ENCODE data around the gene TARBP2.
"Not testable (repeated sequence)": the region's sequence is repeated elsewhere in the genome, so short reads cannot be mapped to it uniquely, and the experiment has no call there.

TARBP2 gene

DNA sequence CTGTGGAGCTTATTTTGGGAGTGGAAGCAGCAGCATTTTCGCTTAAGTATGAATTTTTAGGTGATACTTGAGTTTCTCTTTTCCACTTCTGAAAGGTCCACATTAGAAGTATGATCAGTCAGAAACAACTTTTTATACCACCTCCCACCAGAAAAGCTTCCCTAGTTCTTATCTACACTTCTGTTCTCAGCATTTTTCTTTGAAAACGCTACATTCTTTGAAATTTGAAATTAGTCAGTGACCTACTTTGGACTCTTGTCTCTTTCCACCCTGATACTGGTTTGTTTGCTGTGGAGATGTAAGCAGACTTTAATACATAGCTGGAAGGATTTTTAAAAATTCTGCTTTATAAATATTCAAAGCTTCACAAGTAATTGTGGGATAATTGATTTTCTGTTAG, 27.0 kb upstream of the TARBP2 start:
- no peak overlapping the region for H3K4me3 ChIP-seq (ENCODE audit: low read length)
- DNase-seq (ENCODE audit: low read depth): no peak
- TF ChIP-seq CTCF (conservative IDR thresholded peaks at IDR 0.05; ENCODE audit: low read depth, low read length): no peak

DNA sequence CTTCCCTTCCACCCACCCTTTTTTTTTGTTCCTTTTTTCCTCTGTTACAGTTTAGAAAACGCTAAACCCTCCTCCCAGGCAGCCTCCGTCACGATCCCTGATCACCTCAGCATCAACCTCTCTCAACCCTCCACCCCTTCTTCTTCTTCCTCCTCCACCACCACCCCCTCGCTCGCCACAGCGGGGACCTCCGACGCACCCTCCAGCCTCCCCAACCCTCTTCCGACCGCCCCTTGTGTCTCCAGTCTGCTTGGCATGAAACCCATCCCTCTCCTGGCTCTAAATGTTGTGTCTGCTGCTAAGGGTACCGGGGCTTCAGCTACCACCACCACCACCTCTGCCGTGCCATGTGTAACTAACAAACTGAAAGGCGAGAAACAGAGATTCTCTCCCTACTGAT, 26.3 kb upstream of the TARBP2 start:
- H3K4me3 ChIP-seq (ENCODE audit: low read length): no peak overlapping the region
- no peak for DNase-seq (ENCODE audit: low read depth)
- TF ChIP-seq CTCF (conservative IDR thresholded peaks at IDR 0.05; ENCODE audit: low read depth, low read length): no peak

GRCh38 chr12:53476769-53477209, 24.3 kb upstream of the TARBP2 start:
- DNase-seq (ENCODE audit: low read depth): no peak
- no peak overlapping the region for H3K4me3 ChIP-seq (ENCODE audit: low read length)
- TF ChIP-seq CTCF (conservative IDR thresholded peaks at IDR 0.05; ENCODE audit: low read depth, low read length): peak; percentile 38

GRCh38 chr12:53478865-53479264, 22.2 kb upstream of the TARBP2 start:
- DNase-seq (ENCODE audit: low read depth): no peak
- no peak overlapping the region for H3K4me3 ChIP-seq (ENCODE audit: low read length)
- no peak for TF ChIP-seq CTCF (conservative IDR thresholded peaks at IDR 0.05; ENCODE audit: low read depth, low read length)

- H3K4me3 ChIP-seq (ENCODE audit: low read length): no peak overlapping the region
- TF ChIP-seq CTCF (conservative IDR thresholded peaks at IDR 0.05; ENCODE audit: low read depth, low read length): no peak
- DNase-seq (ENCODE audit: low read depth): no peak
These were observed 21.8 kb upstream of the TARBP2 start for GRCh38 chr12:53479331-53479730.

DNA sequence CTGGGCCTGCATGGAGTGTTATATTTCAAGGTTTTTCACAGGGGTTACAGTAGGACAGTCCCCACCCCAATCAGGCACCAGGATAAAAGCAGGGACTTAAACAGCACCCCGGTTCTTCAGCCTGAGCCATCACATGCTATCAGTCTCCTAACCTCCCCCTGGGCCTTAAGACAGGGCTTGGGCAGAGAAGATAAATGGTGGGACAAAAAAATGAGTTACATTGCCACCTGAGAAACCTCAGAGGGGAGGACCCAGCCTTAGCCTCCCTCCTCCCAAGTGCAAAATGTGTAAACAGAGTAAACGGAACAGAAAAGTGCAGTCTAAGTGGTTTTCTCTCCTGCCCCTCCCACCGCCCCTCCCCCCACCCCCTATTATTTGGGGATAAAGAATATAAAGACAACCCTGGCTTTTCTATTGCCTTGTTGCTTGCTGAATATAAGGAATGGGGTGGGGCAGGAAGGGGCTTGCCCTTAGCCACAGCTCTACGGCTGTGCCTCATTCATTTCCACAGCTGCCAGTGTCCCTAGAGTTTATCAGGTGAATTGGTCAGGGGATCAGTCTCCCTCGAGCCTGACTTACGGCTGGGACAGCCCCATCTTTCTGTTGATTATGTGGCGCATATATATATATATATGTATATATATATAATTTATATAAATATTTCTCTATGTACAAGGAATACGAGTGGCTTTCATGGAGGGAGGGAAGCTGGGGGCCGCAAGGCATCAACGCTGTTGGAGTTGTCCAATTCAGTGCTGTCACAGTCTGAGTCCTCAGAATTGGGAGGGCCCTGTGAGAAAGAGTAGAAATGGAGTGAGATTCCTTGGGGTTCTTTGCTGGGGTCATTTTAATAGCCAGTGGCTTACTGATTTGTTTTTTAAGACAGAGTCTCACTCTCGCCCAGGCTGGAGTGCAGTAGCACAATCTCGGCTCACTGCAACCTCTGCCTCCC, 20.3 kb upstream of the TARBP2 start:
- DNase-seq (ENCODE audit: low read depth): no peak
- H3K4me3 ChIP-seq (ENCODE audit: low read length): no peak overlapping the region
- no peak for TF ChIP-seq CTCF (conservative IDR thresholded peaks at IDR 0.05; ENCODE audit: low read depth, low read length)

DNA sequence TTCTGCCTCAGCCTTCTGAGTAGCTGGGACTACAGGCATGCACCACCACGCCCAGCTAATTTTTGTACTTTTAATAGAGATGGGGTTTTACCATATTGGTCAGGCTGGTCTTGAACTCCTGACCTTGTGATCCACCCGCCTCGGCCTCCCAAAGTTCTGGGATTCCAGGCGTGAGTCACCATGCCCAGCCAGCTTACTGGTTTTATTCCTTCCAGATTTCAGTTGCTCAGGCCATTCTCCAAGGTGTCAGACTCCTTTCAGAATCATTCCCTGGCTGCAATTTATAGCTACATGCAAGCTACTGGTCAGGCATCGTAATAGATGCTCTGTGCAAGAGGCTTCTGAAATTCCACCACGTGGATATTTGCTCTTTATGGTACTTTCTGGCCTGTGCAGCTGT, 19.6 kb upstream of the TARBP2 start:
- not testable (repeated sequence) for DNase-seq (ENCODE audit: low read depth)

More for the DNA sequence above, 19.6 kb upstream of the TARBP2 start:
- H3K4me3 ChIP-seq (ENCODE audit: low read length): not testable (repeated sequence)

All from retinal pigment epithelial cell (primary cell).